NCI-H82 treated with DMSO at 0.1 percent for 48 hours (cell line): ENCODE results near the gene SPACA4.
"Not testable (repeated sequence)": the region's sequence is repeated elsewhere in the genome, so short reads cannot be mapped to it uniquely, and the experiment has no call there.

ENCODE experiments used
- DNase-seq: peaks from one replicate; lab custom pipeline; 2025; ENCODE audit not compliant: unreplicated experiment; lab: John Stamatoyannopoulos, UW

Gene SPACA4

DNA sequence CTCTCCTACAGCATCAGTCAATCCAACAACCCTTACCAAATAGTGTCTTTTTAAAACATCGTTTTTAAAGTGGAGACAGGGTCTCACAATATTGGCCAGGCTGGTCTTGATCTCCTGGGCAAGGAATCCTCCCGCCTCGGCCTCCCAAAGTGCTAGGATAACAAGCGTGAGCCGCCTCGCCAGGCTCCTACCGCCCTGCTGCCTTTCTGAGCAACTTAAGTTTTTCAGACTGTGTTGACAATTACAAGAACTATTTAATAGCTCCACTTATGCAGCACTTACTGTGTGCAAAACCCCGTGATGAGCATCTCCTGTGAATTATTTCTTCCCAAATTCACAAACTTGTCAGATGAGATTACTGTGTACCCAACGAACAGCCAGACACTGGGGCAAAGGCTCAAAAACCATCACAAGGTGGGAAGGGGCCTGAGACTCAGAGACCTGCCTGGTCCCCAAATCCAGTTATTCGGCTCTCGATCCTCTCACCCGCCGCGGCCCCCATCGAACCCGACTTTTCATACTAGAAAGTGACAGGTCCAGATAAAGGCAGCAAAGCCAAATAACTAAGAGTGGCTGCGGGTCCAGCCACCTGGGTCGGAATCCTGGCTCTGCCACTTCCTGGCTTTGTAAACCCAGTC lies 11.9 kb downstream of the SPACA4 start:
- no peak for DNase-seq

DNA sequence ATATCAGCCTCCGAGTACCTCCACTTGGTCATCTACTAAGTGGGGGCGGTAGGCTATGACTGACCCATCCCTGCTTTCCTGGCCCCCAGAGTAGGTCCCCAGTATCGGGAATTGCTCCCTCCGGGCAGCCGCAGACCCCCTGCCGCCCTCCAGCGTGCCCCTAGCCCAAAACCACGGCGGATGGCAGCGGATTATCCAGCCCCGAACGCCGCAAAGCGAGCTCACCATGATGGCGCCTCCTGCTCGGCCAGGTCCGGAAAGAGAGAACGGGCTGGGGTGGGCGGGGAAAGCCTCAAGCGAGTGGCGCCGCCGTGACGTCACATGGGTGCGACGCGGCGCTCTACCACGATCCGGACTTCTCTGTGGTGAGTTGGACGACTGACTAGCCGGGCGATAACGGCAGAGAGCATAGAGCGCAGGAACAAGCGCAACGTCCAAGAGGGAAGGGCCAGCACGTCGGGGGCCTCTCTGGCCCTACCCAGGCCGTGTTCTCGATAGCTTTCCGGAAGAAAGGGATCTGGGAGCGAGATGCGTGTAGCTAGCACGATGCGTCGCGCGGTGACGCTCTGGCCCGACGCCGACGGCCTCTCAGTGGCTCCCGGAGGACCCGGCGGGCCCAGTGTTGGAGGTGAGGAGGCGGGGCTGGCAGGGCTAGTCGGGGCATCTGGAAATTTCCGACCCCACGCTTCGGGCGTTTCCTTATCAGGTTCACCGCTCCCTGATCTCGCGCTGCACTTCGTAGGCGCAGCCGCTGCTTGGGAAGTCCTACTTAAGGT lies 12.6 kb downstream of the SPACA4 start, which contains the start of the genes RPL18 and SPHK2:
Gene RPL18 (minus strand): TSS at position 263 of the 776 bp plus-strand sequence. CDS start 35 bp downstream, at position 228.
Gene SPHK2 (plus strand): TSS at position 591 of the 776 bp plus-strand sequence. CDS start 1,009 bp downstream, outside the sequence.
- DNase-seq, result peak; percentile 99

DNA sequence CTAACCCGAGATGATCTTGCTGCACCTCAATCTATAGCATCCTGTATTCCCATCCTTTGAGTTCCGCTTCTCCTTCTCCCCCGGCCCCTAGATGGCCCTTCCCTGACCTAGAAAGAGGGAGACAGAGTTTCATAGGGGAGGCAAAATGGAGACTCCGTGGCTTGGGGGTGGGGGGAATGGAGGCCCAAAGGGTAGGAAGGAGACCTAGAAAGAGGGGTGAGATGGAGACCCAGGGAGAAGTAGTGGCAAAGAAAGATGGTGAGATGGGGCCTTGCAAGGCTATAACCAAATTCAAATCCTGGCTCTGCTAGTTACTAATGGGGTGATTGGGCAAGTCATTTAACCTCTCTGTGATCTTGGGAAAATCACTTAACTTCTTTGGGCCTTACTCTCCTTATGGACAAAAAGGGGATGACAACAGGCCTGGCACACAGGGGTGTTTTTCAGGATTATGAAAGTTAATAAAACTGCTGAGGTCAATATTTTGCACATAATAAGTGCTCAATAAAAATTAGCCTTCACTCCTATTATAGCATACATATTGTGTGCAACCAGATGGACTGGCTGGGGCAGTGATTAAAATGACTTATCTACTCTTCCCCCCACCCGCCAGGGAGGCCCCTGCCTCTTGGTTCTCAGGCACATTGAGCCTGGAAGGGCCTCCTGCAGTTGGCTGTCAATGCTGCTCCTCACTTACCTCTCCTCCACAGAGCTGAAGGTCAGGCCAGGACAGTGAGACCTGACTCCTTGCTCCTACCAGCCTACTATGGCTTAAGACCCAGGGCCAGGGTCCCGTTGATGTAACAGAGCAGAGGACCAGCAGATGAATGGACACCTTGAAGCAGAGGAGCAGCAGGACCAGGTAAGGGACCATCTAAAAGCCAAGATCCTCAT lies 13.4 kb downstream of the SPACA4 start:
- no peak for DNase-seq

DNA sequence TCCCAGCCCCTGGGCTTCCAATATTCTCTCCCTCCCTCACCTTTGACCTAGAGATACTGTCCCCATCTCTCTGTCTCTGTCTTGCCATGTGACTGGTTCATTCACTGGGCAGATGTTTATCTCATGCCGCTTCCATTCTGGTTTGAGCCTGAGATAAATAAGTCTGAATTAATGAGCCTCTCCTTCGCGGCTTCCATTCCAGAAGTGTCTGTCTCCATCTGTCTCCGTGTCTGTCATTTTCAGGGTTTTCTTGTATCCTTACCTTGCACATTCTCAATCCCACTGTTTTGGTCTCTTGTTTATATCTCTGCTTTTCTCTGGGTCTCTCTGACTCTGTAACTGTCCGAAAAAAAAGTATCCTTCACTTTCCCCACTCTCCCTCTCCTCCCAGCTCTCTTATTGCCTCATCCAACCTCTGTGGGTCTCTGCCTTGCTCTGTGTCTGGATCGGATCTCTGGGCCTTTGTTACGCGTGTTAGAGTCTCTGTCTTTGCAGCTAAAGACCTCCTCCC lies 17.1 kb downstream of the SPACA4 start:
- no peak for DNase-seq

DNA sequence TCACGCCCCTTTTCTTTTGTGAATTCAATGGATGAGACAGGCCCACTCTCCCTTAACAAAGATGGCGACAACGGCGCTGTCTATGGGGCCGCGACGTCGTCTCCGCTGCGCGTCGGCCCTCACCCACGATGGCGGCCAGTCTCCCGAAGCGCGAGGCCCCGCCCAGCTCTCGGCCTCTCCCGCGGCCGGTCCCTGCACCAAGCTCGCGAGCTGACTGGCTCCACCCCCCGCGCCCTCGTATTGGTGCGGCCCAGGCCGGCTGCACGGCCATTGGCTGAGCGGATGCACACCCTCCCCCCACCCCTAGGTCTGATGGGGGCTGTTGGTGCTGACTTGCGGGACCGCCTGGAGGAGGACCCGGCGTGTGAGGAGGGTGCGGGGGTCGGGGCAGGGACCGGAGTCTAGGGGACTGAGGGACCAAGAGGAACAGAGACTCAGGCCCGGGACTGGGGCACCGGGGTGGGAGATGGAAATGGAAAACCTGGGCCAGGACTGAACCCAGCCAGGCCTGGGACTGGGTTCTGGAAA lies 17.6 kb downstream of the SPACA4 start:
- peak; percentile 95 for DNase-seq

DNA sequence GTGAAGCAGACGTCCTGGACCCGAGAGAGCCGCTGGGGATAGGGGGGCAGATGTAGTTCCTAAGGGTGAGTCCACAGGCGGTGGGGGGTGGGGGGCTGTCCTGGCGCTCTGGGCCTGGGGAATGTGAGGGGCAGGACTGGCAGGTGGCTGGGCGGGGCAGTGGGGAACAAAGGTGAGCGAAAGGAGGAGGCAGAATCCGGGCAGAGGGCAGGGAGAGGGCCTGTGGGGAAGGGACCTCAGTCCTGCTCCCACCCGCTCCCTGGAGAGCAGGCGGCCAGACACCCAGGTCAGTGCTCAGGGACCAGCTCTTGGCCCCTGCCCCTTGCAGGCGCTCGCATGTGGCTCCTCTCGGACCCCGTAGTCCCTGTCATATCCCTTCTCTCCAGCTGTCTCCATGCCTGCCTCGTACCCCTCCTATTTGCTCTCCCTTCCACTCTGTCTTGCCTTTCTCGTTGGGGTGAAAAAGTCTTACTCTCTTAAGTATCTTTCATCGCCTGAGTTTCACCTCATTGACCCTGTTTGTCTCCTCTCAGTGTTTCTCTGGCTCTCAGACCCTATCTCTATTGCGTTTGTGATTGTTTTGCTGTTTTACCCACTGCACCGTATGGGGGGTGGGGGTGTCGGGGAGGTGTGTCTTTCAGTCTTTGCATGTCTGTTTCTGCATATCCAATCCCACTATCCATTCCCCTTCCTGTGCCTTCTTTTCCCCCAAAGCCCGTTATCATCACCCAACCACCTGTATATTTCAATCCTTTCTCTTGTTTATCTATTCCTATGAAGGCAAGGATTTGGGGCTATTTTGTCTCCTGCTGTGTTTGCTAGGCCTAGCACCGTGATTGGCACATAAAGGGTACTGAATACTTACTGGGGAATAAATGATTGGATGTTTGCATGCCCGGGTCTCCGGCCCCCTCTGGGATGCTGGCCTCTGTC lies 18.5 kb downstream of the SPACA4 start:
- no peak for DNase-seq

DNA sequence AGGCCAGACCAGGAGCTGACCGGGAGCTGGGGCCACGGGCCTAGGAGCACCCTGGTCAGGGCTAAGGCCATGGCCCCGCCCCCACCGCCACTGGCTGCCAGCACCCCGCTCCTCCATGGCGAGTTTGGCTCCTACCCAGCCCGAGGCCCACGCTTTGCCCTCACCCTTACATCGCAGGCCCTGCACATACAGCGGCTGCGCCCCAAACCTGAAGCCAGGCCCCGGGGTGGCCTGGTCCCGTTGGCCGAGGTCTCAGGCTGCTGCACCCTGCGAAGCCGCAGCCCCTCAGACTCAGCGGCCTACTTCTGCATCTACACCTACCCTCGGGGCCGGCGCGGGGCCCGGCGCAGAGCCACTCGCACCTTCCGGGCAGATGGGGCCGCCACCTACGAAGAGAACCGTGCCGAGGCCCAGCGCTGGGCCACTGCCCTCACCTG lies 19.4 kb downstream of the SPACA4 start:
- DNase-seq, result no peak

DNA sequence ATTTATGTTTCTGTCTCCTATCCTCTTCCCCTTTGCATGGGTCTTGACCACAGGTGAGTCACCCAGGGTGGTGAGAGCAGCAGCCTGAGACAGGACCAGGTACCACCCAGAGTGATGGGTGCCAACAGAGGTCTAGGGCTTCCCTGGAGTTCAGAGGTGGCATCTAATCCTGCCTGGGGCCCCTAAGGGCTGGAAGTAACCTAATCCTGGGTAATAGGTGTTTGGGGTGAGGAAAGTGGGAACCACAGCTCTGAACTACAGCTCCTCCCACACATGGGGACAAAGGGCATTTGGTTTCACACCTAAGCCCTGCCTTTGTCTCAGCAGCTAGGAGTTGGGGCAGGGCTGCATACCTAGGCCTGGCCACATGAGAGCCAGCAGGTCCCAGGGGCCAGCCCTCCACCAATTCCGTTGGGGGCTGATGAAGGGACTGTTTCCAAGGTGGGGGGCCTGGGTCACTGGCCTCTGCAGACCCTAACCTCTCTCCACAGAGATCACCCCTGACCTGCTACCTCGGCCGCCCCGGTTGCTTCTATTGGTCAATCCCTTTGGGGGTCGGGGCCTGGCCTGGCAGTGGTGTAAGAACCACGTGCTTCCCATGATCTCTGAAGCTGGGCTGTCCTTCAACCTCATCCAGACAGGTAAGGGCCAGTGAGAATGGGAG lies 20.8 kb downstream of the SPACA4 start:
- DNase-seq, result no peak

DNA sequence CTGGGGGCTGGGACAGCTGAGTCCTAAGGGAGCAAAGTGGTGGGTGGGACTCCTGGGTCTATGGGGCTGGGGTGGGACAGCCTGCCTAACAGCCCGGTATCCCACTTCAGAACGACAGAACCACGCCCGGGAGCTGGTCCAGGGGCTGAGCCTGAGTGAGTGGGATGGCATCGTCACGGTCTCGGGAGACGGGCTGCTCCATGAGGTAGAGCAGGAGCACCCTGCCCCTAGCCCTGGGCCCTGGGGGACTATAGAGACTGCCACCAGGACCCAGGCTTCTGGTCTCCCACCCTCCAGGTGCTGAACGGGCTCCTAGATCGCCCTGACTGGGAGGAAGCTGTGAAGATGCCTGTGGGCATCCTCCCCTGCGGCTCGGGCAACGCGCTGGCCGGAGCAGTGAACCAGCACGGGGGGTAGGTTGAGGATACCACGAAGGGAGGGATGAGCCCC lies 21.3 kb downstream of the SPACA4 start:
- DNase-seq, result no peak

DNA sequence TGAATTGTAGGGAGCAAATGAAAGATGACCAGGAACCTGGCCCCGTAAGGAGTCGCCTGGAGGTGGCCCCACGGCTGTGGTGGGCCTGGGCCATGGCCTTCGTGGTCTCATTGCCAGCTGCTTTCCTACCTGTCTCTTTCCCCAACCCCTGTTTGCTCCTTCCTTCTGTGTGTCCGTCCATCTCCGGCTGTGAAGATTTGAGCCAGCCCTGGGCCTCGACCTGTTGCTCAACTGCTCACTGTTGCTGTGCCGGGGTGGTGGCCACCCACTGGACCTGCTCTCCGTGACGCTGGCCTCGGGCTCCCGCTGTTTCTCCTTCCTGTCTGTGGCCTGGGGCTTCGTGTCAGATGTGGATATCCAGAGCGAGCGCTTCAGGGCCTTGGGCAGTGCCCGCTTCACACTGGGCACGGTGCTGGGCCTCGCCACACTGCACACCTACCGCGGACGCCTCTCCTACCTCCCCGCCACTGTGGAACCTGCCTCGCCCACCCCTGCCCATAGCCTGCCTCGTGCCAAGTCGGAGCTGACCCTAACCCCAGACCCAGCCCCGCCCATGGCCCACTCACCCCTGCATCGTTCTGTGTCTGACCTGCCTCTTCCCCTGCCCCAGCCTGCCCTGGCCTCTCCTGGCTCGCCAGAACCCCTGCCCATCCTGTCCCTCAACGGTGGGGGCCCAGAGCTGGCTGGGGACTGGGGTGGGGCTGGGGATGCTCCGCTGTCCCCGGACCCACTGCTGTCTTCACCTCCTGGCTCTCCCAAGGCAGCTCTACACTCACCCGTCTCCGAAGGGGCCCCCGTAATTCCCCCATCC lies 22.1 kb downstream of the SPACA4 start:
- no peak for DNase-seq

DNA sequence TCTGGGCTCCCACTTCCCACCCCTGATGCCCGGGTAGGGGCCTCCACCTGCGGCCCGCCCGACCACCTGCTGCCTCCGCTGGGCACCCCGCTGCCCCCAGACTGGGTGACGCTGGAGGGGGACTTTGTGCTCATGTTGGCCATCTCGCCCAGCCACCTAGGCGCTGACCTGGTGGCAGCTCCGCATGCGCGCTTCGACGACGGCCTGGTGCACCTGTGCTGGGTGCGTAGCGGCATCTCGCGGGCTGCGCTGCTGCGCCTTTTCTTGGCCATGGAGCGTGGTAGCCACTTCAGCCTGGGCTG lies 22.7 kb downstream of the SPACA4 start:
- DNase-seq, result no peak

DNA sequence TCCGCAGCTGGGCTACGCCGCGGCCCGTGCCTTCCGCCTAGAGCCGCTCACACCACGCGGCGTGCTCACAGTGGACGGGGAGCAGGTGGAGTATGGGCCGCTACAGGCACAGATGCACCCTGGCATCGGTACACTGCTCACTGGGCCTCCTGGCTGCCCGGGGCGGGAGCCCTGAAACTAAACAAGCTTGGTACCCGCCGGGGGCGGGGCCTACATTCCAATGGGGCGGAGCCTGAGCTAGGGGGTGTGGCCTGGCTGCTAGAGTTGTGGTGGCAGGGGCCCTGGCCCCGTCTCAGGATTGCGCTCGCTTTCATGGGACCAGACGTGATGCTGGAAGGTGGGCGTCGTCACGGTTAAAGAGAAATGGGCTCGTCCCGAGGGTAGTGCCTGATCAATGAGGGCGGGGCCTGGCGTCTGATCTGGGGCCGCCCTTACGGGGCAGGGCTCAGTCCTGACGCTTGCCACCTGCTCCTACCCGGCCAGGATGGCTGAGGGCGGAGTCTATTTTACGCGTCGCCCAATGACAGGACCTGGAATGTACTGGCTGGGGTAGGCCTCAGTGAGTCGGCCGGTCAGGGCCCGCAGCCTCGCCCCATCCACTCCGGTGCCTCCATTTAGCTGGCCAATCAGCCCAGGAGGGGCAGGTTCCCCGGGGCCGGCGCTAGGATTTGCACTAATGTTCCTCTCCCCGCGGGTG lies 23.2 kb downstream of the SPACA4 start:
- DNase-seq, result no peak

DNA sequence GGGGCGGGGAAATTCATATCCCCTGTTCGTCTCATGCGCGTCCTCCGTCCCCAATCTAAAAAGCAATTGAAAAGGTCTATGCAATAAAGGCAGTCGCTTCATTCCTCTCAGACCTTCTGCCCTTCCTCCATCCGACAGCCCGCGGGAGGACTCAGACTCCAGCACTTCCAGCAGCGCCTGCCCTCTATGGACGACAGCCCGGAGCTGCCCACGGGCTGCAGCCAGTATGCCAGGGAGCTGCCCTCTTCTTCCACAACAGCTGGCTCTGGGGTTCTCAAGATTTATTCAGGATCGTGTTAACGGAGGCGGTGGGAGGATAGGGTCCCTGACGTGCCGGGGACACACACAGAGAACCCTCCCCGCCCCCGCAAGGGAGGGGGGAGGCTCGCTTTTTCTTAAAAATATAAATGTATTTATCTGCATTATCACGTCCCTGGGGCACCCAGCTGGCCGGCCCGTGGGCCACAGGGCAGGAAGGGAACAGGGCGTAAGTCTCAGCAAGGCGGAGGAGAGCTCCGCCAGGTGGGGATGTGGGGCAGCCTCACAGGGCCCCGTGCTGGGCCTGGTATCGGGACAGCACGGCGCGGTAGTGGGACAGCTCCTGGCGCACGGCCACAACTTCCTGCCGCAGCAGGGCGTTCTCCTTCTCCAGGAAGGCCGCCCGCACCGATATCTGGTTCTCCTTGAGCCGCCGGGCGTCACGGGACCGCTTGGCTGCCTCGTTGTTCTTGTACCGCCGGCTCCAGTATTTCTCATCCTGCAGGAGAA lies 23.9 kb downstream of the SPACA4 start:
- no peak for DNase-seq

DNA sequence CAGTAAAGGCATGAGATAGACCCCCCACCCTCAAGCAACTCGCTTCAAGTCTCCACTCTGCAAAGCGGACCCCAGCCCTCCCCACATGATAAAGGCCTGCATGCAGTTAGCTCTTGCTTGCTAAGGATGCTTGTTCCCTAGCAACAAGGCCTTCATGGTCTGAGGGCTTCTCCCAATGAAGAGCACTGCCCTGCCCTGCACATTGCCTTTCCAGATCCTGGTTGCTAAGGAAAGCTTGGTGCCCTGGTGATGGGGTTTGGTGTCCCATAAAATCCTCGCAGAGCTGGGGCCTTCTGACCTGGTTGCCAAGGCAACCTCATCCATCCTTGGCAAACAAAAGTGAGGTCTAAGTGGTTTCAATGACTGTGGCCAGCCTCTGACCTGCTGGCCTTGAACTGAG lies 24.7 kb downstream of the SPACA4 start:
- no peak for DNase-seq

DNA sequence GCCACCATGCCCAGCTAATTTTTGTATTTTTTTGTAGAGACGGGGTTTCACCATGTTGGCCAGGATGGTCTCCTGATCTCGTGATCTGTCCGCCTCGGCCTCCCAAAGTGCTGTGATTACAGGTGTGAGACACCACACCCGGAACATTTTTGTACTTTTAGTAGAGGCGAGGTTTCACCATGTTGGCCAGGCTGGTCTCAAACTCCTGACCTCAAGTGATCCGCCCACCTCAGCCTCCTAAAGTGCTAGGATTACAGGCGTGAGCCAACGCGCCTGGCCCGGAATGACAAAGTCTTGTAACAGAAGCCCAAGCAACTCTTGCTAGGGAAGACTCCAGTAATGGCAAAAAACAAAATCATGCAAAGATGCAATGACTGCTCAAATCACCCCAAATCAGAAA lies 25.7 kb downstream of the SPACA4 start:
- not testable (repeated sequence) for DNase-seq

DNA sequence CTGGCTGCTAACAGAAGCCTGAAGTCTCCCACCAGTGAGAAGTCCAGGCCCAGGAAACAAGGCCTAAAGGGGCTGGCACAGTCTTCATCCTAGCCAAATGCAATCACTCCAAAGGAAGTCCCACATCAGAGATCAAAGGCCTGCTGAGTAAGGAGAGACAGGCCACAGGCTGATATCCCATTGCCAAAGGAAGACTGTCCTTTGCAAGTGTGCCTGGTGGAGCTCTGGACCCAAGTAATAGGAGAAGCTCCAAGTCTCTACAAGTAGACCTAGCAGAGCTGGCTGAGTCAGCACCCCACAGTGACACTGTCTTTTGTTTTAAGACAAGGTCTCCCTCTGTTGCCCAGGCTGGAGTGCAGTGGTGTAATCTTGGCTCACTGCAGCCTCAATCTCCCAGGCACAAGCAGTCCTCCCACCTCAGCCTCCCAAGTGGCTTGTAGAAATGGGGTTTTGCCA lies 26.2 kb downstream of the SPACA4 start:
- no peak for DNase-seq
